GM13976 (cell line): ENCODE results near the gene FGF23.

ENCODE experiments used
- DNase-seq: peaks from one replicate; pipeline ENCODE4 v3.0.0; 2012; ENCODE audit warnings: low spot score
- CTCF ChIP-seq: IDR thresholded peaks from 2 replicates; pipeline ENCODE4 v1.5.1; 2012; ENCODE audit warnings: borderline replicate concordance, mild to moderate bottlenecking; ENCODE audit not compliant: insufficient read depth; ENCODE audit errors: extremely low read depth, missing control alignments, control extremely low read depth
- in situ Hi-C: fragments of 300-500 bp; cut with MboI; formaldehyde crosslinking; loops from one replicate; pipeline ENCODE4 v1.12.0; 2022; ENCODE audit warnings: low sequenced_read_pairs, mixed read lengths, inconsistent platforms; ENCODE audit not compliant: unreplicated experiment

FGF23 gene

GRCh38 chr12:4378772-4379171, 740 bp downstream of the FGF23 start:
- TF ChIP-seq CTCF, result no peak
- in situ Hi-C loops, result no loop called here
- no peak for DNase-seq

GRCh38 chr12:4375449-4375848, 4.1 kb downstream of the FGF23 start:
- in situ Hi-C loops, result no loop called here
- TF ChIP-seq CTCF, result no peak
- DNase-seq, result no peak

- DNase-seq, result no peak
- in situ Hi-C loops, result no loop called here
- no peak for TF ChIP-seq CTCF
Observed at GRCh38 chr12:4372653-4373052, 6.9 kb downstream of the FGF23 start.

- DNase-seq, result no peak
- no peak for TF ChIP-seq CTCF
- in situ Hi-C loops, result no loop called here
Observed at GRCh38 chr12:4370265-4370664, 9.2 kb downstream of the FGF23 start.

GRCh38 chr12:4369548-4369947, 10.0 kb downstream of the FGF23 start:
- DNase-seq, result no peak
- in situ Hi-C loops, result no loop called here
- no peak for TF ChIP-seq CTCF

GRCh38 chr12:4366090-4366489, 13.4 kb downstream of the FGF23 start:
- no peak for DNase-seq
- no peak for TF ChIP-seq CTCF
- in situ Hi-C loops, result no loop called here

- TF ChIP-seq CTCF, result peak; percentile 48
- peak; percentile 48 for DNase-seq
- in situ Hi-C loops, result no loop called here
Observed at GRCh38 chr12:4356041-4356327, 23.5 kb downstream of the FGF23 start.
